Stomach (tissue), 9 donors: ENCODE results near the gene TMEM255B. TPM values are rescaled to one million over a fixed set of nuclear protein-coding genes. Genes with fewer than 3 reads are reported as not detected.

Experiments
- DNase-seq, 2 donors: peaks; one replicate each; pipeline versions ENCODE4 v3.0.0 to v3.0.0-alpha.2; 2013 to 2019
- H3K27ac ChIP-seq, 5 donors: fragments of 200-600 bp in 4 of 5; sonication (generic) in 4 of 5; one replicate each; pipeline ENCODE4 v1.5.1; 2013 to 2019; ENCODE audit warnings: mild to moderate bottlenecking in 1 of 5, moderate library complexity in 1 of 5
- H3K27me3 ChIP-seq, 3 donors: fragments of 200-600 bp; sonication (generic); one replicate each; pipeline ENCODE4 v1.5.1; 2017 to 2019; ENCODE audit warnings: mixed run types in 1 of 3
- H3K36me3 ChIP-seq, 4 donors: fragments of 200-600 bp; sonication (generic); 1 replicate in 3 of 4; 2 replicates in 1 of 4; pipeline ENCODE4 v1.5.1; 2016 to 2019
- H3K4me1 ChIP-seq, 4 donors: fragments of 200-600 bp; sonication (generic); one replicate each; pipeline ENCODE4 v1.5.1; 2016 to 2019
- H3K4me3 ChIP-seq, 4 donors: fragments of 200-600 bp; sonication (generic) in 3 of 4; one replicate each; pipeline ENCODE4 v1.5.1; 2016 to 2019; ENCODE audit warnings: mild to moderate bottlenecking in 1 of 4
- H3K9me3 ChIP-seq, 4 donors: fragments of 200-600 bp; sonication (generic); one replicate each; pipeline ENCODE4 v1.5.1; 2016 to 2019
- EP300 ChIP-seq: sonication (generic); formaldehyde crosslinking; IDR thresholded peaks from one replicate; pipeline ENCODE4 v1.6.1; 2017; ENCODE audit warnings: antibody characterized with exemption
- POLR2A ChIP-seq, 4 donors: fragments of 450-650 bp; IDR thresholded peaks; one replicate each; pipeline ENCODE4 v1.6.1; 2016; ENCODE audit warnings: antibody characterized with exemption in 4 of 4, control low read depth in 2 of 4, mild to moderate bottlenecking in 1 of 4, moderate library complexity in 1 of 4
- POLR2AphosphoS5 ChIP-seq, 3 donors: sonication (generic); formaldehyde crosslinking; IDR thresholded peaks; one replicate each; pipeline ENCODE4 v1.6.1; 2016; ENCODE audit warnings: antibody characterized with exemption in 3 of 3
- WGBS, 5 donors: extraction: QIAGEN DNeasy Blood & Tissue Kit in 3 of 5; methylation state at CpG; one replicate each; pipeline versions ENCODE4 v1.1.5 to v1.1.7; 2013 to 2018; 5-methylcytosine and 5-hydroxymethylcytosine counted together
- intact Hi-C: fragments of 100-400 bp; cut with DNase I; formaldehyde crosslinking; loops from one replicate; pipeline ENCODE4 v1.15.1; 2023; ENCODE audit warnings: low total_unique reads
- polyA plus RNA-seq, 3 donors: library from polyadenylated mRNA; stranded (reverse); fragments of 200-250 nt; gene quantifications; one replicate each; pipeline ENCODE4 v1.2.3, GENCODE V29; 2013
- total RNA-seq, 5 donors: library from RNA; depleted of rRNA; stranded (reverse); fragments of >200 nt; gene quantifications; one replicate each; pipeline versions ENCODE4 v1.1.0 to v1.2.3, GENCODE V29; 2014 to 2016
- TF ChIP-seq, protein P1 (sequence below), 7 experiments: fragments of 450-650 bp in 4 of 7; fragments of 200-600 bp in 3 of 7; sonication (generic) in 3 of 7; IDR thresholded peaks; one replicate each; pipeline ENCODE4 v1.5.1; 2016 to 2019; ENCODE audit warnings: antibody characterized with exemption in 7 of 7, control low read depth in 2 of 7, mild to moderate bottlenecking in 1 of 7
- donor health status: healthy with polysubstance abuse.
- donor health status: Bipolar disorder and iron deficiency.
- donor health status: healthy.

The TMEM255B gene
- total and polyA plus RNA-seq, 8 donors, result 1.3 to 7.9 (median 4.6) TPM; not detected in 1

DNA sequence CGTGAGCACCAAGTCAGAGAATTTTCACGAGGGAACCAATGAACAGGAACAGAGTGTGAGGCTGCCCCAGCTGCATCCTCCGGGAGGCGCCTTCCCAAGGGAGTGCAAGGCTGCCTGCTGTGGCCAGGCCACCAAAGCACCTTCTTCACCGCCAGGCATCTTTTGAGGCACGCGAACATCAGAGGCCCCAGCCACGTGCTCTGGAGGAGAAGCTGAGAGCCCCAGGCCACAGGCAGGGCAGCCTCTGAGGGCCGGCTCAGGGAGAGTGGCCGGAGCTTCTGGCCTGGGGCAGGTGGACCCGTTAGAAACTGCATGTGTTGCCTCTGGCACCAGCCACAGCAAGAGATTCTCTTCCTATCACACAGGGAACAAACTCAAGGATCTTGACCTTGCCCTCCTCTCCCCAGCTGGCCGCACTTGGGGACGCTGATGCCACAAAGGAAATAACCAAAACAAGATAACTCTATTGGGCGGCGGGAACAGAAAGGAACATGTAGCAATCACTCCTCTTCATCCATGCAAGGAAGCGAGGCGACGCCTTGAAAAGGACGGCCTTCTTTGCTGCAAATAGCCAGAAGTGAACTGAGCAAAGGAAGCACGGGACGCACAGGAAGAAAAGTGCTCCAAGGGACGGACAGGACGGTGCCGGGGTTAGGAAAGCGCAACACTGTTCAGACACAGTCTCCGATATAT is 85.0 kb downstream of the TMEM255B start:
- 76 to 87% (median 80%) methylated on average over 25 to 26 of the region's 26 CpGs for WGBS, 5 donors
- H3K4me3 ChIP-seq, result no peak overlapping the region
- H3K36me3 ChIP-seq, result peaks cover 4 to 56% (median 49%) of the 10 kb centered on the region in 4 donors
- H3K27me3 ChIP-seq, result no peaks in the 10 kb centered on the region
- DNase-seq, result no peak
- no peak overlapping the region for H3K27ac ChIP-seq
- no peaks in the 10 kb centered on the region for H3K9me3 ChIP-seq
- TF ChIP-seq POLR2A (IDR thresholded peaks at IDR 0.05), result no peak
- TF ChIP-seq EP300, result no peak
- TF ChIP-seq, protein P1, sequence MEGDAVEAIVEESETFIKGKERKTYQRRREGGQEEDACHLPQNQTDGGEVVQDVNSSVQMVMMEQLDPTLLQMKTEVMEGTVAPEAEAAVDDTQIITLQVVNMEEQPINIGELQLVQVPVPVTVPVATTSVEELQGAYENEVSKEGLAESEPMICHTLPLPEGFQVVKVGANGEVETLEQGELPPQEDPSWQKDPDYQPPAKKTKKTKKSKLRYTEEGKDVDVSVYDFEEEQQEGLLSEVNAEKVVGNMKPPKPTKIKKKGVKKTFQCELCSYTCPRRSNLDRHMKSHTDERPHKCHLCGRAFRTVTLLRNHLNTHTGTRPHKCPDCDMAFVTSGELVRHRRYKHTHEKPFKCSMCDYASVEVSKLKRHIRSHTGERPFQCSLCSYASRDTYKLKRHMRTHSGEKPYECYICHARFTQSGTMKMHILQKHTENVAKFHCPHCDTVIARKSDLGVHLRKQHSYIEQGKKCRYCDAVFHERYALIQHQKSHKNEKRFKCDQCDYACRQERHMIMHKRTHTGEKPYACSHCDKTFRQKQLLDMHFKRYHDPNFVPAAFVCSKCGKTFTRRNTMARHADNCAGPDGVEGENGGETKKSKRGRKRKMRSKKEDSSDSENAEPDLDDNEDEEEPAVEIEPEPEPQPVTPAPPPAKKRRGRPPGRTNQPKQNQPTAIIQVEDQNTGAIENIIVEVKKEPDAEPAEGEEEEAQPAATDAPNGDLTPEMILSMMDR (IDR thresholded peaks at IDR 0.05), result no peak
- no peak for TF ChIP-seq POLR2AphosphoS5 (IDR thresholded peaks at IDR 0.05)
- intact Hi-C loops, result no loop called here
- H3K4me1 ChIP-seq, result peaks cover 20 to 64% (median 43%) of the 10 kb centered on the region in 4 donors

DNA sequence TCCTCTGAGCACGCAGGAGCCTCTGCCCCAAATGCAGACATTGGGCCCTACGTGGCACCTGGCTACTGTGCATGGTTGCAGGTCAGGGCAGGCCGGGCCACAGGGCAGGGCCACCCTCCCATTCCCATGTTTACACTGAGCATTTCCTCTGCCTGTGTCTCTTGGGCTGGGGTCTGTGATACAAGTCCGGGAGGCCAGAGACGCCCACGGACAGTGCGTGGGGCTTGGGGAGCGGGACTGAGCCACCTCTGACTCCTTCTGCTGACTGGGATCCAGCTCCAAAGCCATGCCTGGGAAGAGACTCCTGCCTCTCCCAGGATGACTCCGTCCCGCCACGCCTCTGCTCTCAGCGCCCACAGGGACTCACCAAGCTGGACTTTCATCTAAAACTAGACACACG is 86.0 kb downstream of the TMEM255B start:
- 81 to 94% (median 93%) methylated on average over 7 to 13 of the region's 13 CpGs for WGBS, 5 donors
- Histone ChIP-seq H3K27ac (no peak overlapping the region), H3K27me3 (no peaks in the 10 kb centered on the region), H3K9me3 (no peaks in the 10 kb centered on the region), H3K36me3 (peaks cover 4 to 56% (median 49%) of the 10 kb centered on the region in 4 donors), H3K4me3 (no peak overlapping the region), H3K4me1 (peaks cover 14 to 64% (median 34%) of the 10 kb centered on the region in 4 donors)
- DNase-seq, result no peak
- intact Hi-C loops, result no loop called here
- TF ChIP-seq POLR2A (IDR thresholded peaks at IDR 0.05) (no peak), POLR2AphosphoS5 (IDR thresholded peaks at IDR 0.05) (no peak), EP300 (no peak)
- TF ChIP-seq, protein P1 (IDR thresholded peaks at IDR 0.05), result no peak

DNA sequence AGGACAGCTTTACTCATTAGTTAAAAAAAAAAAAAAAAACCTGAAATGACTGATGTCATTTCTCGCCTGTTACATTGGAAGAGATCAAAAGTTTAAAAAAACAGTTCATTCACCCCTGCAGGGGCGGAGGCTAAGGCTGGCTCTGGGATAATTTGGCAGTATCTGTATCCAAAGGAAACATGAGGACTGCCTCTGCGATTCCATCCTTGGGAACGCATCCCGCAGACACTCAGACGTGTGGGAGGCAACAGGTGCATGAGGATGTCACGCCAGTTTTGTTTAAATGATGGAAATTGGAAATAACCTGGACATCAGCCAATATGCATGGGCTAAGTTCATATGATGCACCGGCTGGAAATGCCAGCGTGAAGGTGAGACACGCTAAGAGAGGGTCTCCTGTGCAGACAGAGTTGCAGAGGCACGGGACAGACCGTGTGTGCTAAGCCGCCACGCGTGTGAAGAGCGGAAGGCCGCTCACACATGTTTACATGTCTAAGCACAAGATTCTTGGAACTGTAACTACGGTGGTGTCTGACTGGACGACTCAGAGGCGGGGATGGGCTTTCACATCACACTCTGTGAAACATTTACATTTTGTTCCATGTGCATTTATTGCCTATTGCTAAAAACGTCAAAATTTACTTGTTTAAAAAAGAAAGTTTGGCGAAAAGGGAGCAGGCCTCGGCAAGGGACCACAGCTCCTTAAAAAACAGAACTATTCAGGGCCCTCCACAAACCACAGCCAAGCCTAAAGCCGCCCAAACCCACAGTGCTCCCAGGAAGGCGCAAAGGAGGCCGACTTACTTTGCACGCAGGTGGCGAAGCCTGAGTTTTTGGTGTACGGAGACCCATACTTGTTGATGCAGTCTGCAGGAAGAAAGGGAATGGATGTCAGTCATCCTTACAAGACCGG is 87.0 kb downstream of the TMEM255B start:
- no peaks in the 10 kb centered on the region for H3K9me3 ChIP-seq
- no peak overlapping the region for H3K27ac ChIP-seq
- WGBS, 5 donors, result 81 to 90% (median 88%) methylated on average over 30 of the region's 30 CpGs
- peaks cover 4 to 56% (median 49%) of the 10 kb centered on the region in 4 donors for H3K36me3 ChIP-seq
- no peak for DNase-seq
- intact Hi-C loops, result no loop called here
- no peak overlapping the region for H3K4me3 ChIP-seq
- H3K27me3 ChIP-seq, result no peaks in the 10 kb centered on the region
- TF ChIP-seq POLR2AphosphoS5 (IDR thresholded peaks at IDR 0.05) (no peak), POLR2A (IDR thresholded peaks at IDR 0.05) (no peak), EP300 (no peak)
- TF ChIP-seq, protein P1 (IDR thresholded peaks at IDR 0.05), result no peak
- H3K4me1 ChIP-seq, result peaks cover 6 to 59% (median 24%) of the 10 kb centered on the region in 4 donors

GRCh38 chr13:113846636-113847318 is 87.8 kb downstream of the TMEM255B start:
- Histone ChIP-seq H3K27ac (no peak overlapping the region), H3K27me3 (no peaks in the 10 kb centered on the region), H3K4me3 (no peak overlapping the region), H3K4me1 (peaks cover 6 to 54% (median 22%) of the 10 kb centered on the region in 4 donors), H3K36me3 (peaks cover 4 to 56% (median 49%) of the 10 kb centered on the region in 4 donors), H3K9me3 (no peaks in the 10 kb centered on the region)
- no peak for DNase-seq
- 88 to 94% (median 90%) methylated on average over 28 of the region's 28 CpGs for WGBS, 5 donors
- intact Hi-C loops, result no loop called here
- TF ChIP-seq, protein P1 (IDR thresholded peaks at IDR 0.05), result no peak
- TF ChIP-seq POLR2AphosphoS5 (IDR thresholded peaks at IDR 0.05) (no peak), POLR2A (IDR thresholded peaks at IDR 0.05) (no peak), EP300 (no peak)
